ENCODE measurements around the gene CHFR. TPM values are rescaled to one million over a fixed set of nuclear protein-coding genes. Genes with fewer than 3 reads are reported as not detected.

CHFR gene
- total RNA-seq, 2 experiments from 2014 or later, result 38.2 to 55.9 TPM

DNA sequence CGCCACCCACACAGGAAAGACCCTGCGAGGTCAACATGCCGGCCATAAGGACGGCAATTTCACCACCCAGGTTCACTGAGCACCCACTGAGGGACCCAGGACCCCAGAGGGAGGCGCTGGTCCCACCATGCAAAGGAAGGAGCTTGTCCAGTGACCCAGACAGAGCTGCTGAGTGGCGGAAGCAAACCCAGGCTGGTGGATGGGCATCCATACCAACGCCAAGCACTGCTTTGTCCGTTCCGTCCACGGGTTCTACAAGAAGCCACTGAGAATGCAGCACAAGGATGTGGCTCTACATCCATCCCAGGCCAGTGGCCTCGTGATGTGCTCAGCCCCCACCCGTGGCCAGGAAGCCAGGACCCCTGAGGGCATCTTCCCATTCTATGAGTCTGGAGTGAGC, 34.9 kb downstream of the CHFR start:
- TF ChIP-seq EZH2phosphoT487 (IDR thresholded peaks at IDR 0.05; ENCODE audit: borderline replicate concordance, low read depth, low read length), result no peak
- TF ChIP-seq, protein P1, sequence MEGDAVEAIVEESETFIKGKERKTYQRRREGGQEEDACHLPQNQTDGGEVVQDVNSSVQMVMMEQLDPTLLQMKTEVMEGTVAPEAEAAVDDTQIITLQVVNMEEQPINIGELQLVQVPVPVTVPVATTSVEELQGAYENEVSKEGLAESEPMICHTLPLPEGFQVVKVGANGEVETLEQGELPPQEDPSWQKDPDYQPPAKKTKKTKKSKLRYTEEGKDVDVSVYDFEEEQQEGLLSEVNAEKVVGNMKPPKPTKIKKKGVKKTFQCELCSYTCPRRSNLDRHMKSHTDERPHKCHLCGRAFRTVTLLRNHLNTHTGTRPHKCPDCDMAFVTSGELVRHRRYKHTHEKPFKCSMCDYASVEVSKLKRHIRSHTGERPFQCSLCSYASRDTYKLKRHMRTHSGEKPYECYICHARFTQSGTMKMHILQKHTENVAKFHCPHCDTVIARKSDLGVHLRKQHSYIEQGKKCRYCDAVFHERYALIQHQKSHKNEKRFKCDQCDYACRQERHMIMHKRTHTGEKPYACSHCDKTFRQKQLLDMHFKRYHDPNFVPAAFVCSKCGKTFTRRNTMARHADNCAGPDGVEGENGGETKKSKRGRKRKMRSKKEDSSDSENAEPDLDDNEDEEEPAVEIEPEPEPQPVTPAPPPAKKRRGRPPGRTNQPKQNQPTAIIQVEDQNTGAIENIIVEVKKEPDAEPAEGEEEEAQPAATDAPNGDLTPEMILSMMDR (conservative IDR thresholded peaks at IDR 0.05; ENCODE audit: low read length), result no peak
- no peak overlapping the region for H3K27ac ChIP-seq (ENCODE audit: low read depth, low read length, poor library complexity, severe bottlenecking)
- POLR2A ChIA-PET, result no interaction called here
- intact Hi-C loops (cut with micrococcal nuclease; ENCODE audit: unreplicated experiment), result no loop called here
- no peaks in the 10 kb centered on the region for H3K9me3 ChIP-seq (ENCODE audit: low read length)
- no TSS peak for BruUV-seq (replicated peaks)
- H3K36me3 ChIP-seq (ENCODE audit: insufficient read depth, low read length), result peaks cover 68% of the 10 kb centered on the region
- CTCF ChIA-PET (ENCODE audit: unreplicated experiment), result no interaction called here
- H2AFZ ChIP-seq (ENCODE audit: low read length), result no peak overlapping the region
- H3K4me1 ChIP-seq (ENCODE audit: insufficient read depth, low read length, poor library complexity, severe bottlenecking), result no peaks in the 10 kb centered on the region
- no peaks in the 10 kb centered on the region for H3K79me2 ChIP-seq (ENCODE audit: insufficient read depth, low read depth, low read length)
- H3K4me2 ChIP-seq (ENCODE audit: low read length), result no peak overlapping the region
- H3K4me3 ChIP-seq (ENCODE audit: low read depth, low read length, poor library complexity, severe bottlenecking), result no peak overlapping the region
- no peaks in the 10 kb centered on the region for H4K20me1 ChIP-seq (ENCODE audit: insufficient read depth, low read length)
- DNase-seq (ENCODE audit: low spot score), result no peak
- no peaks in the 10 kb centered on the region for H3K9me2 ChIP-seq (ENCODE audit: insufficient read depth, low read length)

GRCh38 chr12:132851465-132851864, 35.9 kb downstream of the CHFR start:
- H3K27ac ChIP-seq (ENCODE audit: low read depth, low read length, poor library complexity, severe bottlenecking), result no peak overlapping the region
- no peak overlapping the region for H3K4me3 ChIP-seq (ENCODE audit: low read depth, low read length, poor library complexity, severe bottlenecking)
- H3K79me2 ChIP-seq (ENCODE audit: insufficient read depth, low read depth, low read length), result no peaks in the 10 kb centered on the region
- no peak overlapping the region for H3K4me2 ChIP-seq (ENCODE audit: low read length)
- TF ChIP-seq, protein P1 (conservative IDR thresholded peaks at IDR 0.05; ENCODE audit: low read length), result no peak
- TF ChIP-seq EZH2phosphoT487 (IDR thresholded peaks at IDR 0.05; ENCODE audit: borderline replicate concordance, low read depth, low read length), result no peak
- ChIA-PET POLR2A (no interaction called here), CTCF (ENCODE audit: unreplicated experiment) (no interaction called here)
- DNase-seq (ENCODE audit: low spot score), result no peak
- intact Hi-C loops (cut with micrococcal nuclease; ENCODE audit: unreplicated experiment), result no loop called here
- no peak overlapping the region for H2AFZ ChIP-seq (ENCODE audit: low read length)
- BruUV-seq (replicated peaks), result no TSS peak
- H3K9me2 ChIP-seq (ENCODE audit: insufficient read depth, low read length), result no peaks in the 10 kb centered on the region
- peaks cover 69% of the 10 kb centered on the region for H3K36me3 ChIP-seq (ENCODE audit: insufficient read depth, low read length)
- no peaks in the 10 kb centered on the region for H3K9me3 ChIP-seq (ENCODE audit: low read length)
- no peaks in the 10 kb centered on the region for H3K4me1 ChIP-seq (ENCODE audit: insufficient read depth, low read length, poor library complexity, severe bottlenecking)
- H4K20me1 ChIP-seq (ENCODE audit: insufficient read depth, low read length), result no peaks in the 10 kb centered on the region

DNA sequence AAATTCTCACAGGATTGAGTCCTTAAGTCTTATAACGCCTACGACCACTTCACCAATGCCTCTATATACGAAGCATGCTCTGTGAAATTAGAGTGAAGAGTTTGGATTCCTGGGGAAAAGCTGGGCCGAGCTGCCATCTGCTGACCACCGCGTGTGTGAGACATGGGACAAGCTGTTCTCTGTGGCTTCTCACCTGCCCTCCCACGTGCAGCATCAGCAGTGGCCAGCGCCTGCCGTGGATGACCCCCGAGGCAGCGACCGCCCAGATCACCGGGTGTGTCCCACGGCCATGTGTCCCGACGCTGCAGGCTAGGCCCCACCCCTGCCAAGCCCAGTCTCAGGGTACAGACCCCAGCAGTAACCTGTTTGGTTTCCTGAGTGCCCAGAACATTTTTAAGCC, 37.1 kb downstream of the CHFR start:
- Histone ChIP-seq H3K9me2 (ENCODE audit: insufficient read depth, low read length) (no peaks in the 10 kb centered on the region), H3K4me3 (ENCODE audit: low read depth, low read length, poor library complexity, severe bottlenecking) (no peak overlapping the region), H3K27ac (ENCODE audit: low read depth, low read length, poor library complexity, severe bottlenecking) (no peak overlapping the region), H3K36me3 (ENCODE audit: insufficient read depth, low read length) (peaks cover 68% of the 10 kb centered on the region), H3K79me2 (ENCODE audit: insufficient read depth, low read depth, low read length) (no peaks in the 10 kb centered on the region), H3K4me2 (ENCODE audit: low read length) (no peak overlapping the region), H3K4me1 (ENCODE audit: insufficient read depth, low read length, poor library complexity, severe bottlenecking) (no peaks in the 10 kb centered on the region), H2AFZ (ENCODE audit: low read length) (no peak overlapping the region), H4K20me1 (ENCODE audit: insufficient read depth, low read length) (no peaks in the 10 kb centered on the region), H3K9me3 (ENCODE audit: low read length) (no peaks in the 10 kb centered on the region)
- no peak for DNase-seq (ENCODE audit: low spot score)
- intact Hi-C loops (cut with micrococcal nuclease; ENCODE audit: unreplicated experiment), result no loop called here
- TF ChIP-seq, protein P1 (conservative IDR thresholded peaks at IDR 0.05; ENCODE audit: low read length), result no peak
- TF ChIP-seq EZH2phosphoT487 (IDR thresholded peaks at IDR 0.05; ENCODE audit: borderline replicate concordance, low read depth, low read length), result no peak
- ChIA-PET POLR2A (no interaction called here), CTCF (ENCODE audit: unreplicated experiment) (no interaction called here)
- BruUV-seq (replicated peaks), result no TSS peak
